Sigmoid colon (tissue), 4 donors: ENCODE data around the gene GATD1.

Experiments used
- EP300 ChIP-seq, 4 donors: sonication (generic); formaldehyde crosslinking; IDR thresholded peaks; one replicate each; pipeline ENCODE4 v1.6.1; 2017; ENCODE audit warnings: antibody characterized with exemption in 4 of 4
- POLR2AphosphoS5 ChIP-seq, 4 donors: sonication (generic); formaldehyde crosslinking; IDR thresholded peaks; one replicate each; pipeline ENCODE4 v1.6.1; 2017; ENCODE audit warnings: antibody characterized with exemption in 4 of 4
- TF ChIP-seq, protein P1 (sequence below), 4 experiments: fragments of 450-650 bp in 3 of 4; fragments of 200-600 bp in 1 of 4; IDR thresholded peaks; one replicate each; pipeline ENCODE4 v1.5.1; 2016 to 2019; ENCODE audit warnings: antibody characterized with exemption in 4 of 4, mild to moderate bottlenecking in 3 of 4, moderate library complexity in 2 of 4

DNA sequence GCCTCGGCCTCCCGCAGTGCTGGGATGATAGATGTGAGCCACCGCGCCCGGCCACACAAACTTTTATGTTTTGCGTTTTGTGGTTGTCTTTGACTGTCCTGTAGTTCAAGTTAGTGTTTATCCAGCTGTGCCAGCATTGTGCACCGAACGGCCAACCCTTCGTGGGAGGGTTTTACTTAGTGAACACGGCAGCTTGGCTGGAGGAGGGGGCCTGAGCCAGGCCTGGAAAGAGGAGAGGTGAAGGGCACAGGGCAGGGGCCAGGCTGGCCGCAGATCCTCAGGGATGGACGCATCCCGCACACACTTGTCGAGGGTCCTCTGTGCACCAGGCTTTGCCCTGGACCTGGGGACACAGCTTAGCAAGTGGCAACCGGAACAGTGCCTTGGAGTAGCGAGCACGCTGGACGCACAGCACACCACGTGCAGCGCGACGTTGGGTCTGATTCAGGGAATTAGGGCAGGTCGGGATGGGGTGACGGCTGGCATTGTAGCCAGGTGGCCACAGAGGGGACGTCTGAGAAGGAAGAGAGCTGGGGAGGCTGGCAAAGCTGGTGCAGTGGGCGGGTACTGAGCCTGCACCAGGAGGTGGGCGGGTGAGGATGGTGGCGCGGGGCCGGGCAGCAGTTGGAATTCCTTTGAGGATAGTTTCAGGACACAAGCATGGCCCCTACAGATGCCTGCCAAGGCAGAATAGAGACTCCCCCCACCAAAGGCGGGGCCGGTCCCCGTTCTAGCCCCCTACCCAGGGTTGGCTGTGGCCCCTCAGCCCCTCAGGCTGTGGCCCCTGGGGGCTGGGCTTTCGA lies 57.9 kb downstream of the GATD1 start:
- TF ChIP-seq POLR2AphosphoS5 (IDR thresholded peaks at IDR 0.05) (no peak), EP300 (IDR thresholded peaks at IDR 0.05) (no peak)
- TF ChIP-seq, protein P1, sequence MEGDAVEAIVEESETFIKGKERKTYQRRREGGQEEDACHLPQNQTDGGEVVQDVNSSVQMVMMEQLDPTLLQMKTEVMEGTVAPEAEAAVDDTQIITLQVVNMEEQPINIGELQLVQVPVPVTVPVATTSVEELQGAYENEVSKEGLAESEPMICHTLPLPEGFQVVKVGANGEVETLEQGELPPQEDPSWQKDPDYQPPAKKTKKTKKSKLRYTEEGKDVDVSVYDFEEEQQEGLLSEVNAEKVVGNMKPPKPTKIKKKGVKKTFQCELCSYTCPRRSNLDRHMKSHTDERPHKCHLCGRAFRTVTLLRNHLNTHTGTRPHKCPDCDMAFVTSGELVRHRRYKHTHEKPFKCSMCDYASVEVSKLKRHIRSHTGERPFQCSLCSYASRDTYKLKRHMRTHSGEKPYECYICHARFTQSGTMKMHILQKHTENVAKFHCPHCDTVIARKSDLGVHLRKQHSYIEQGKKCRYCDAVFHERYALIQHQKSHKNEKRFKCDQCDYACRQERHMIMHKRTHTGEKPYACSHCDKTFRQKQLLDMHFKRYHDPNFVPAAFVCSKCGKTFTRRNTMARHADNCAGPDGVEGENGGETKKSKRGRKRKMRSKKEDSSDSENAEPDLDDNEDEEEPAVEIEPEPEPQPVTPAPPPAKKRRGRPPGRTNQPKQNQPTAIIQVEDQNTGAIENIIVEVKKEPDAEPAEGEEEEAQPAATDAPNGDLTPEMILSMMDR (IDR thresholded peaks at IDR 0.05): no peak
